ENCODE measurements around the gene SLC27A2.

SLC27A2 gene

GRCh38 chr15:50192926-50193620, 11.1 kb downstream of the SLC27A2 start:
- DNase-seq = no peak

DNA sequence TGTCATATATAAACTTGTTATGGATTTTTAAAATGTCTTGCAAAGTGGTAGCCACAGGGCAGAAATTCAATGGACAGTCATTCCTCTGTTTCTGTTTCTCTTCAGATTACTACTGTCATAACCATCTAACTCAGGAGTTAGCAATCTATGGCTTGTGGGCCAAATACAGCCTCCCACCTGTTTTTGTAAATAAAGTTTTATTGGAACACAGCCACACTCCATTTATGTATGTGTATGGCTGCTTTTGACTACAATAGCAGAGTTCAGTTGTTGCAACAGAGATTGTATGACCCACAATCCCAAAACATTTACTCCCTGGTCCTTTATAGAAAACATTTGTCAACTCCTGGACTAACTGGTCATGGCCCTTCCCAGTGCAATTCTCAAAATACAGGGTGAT, 20.0 kb downstream of the SLC27A2 start:
- no peak for DNase-seq

DNA sequence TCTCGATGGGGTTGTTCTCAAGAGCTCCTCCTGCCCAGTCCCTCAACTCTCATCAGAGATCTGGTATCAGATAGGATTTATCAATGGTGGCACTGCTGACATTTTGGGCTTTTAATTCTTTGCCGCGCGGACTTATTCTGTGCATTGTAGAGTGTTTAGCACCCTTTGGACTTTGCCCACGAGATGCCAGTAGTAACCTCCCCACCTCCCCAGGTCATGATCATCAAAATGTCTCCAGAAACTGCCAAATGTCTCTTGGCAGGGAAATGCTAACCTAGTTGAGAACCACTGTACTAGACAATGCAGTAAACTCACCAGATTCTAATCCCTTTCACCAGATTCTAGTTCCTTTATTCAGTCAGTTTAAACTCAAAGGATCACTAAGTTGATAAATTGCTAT, 24.0 kb downstream of the SLC27A2 start:
- DNase-seq = no peak

DNA sequence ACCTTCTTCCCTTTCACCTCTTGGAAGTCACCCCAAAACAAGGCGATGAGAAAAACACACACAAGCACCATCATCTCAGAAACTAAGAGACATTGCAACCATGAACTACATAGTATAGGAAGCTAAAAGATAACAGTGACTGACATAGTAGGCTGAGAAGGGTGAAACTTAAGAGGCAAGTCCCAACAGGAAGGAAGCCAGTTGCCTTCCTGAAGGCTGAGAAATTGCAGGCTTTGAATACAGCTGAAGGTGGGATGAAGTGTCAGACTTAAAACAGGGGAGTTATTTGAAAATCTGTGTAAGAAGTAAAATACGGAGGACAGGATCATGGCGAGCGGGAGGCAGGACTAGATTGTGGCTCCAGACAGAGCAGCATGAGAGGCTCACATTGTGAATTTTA, 27.8 kb downstream of the SLC27A2 start:
- no peak for DNase-seq

GRCh38 chr15:50210462-50211157, 28.6 kb downstream of the SLC27A2 start:
- no peak for DNase-seq

DNA sequence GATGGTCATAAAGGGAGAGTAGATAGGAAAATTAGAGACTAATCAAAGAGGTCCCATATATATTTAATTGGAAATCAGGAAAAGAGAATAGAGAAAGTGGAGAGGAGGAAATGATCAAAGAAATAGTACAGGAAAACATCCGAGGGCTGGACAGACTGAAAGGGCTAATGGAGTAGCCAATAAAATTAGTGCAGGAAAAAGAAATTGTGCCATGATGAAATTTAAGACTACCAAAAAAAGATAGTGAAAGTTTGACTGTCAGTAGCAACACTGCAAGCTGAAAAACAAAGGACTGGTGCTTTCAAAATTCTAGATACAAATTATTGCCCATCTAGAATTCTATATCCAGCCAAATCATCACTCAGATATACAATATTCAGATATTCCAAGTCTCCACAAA, 36.3 kb downstream of the SLC27A2 start:
- DNase-seq = no peak

DNA sequence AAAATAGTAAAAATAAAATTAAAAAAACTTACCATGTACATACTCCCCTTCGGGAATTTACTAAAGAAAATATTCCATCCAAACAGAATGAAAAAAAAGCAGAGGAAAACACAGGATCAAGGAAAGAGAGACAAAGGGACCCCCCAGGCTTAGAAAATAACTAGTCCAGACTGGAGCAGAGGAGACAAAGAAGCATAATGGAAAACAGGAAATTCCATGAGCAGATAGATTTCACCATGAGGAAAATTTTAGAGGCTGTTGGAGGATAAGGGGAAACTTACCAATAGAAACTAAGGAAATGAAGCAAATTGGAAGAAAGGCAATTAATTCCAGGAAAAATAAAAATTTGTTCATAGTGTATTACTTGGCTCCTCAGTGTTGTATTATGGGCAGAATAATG, 36.7 kb downstream of the SLC27A2 start:
- DNase-seq = no peak

DNA sequence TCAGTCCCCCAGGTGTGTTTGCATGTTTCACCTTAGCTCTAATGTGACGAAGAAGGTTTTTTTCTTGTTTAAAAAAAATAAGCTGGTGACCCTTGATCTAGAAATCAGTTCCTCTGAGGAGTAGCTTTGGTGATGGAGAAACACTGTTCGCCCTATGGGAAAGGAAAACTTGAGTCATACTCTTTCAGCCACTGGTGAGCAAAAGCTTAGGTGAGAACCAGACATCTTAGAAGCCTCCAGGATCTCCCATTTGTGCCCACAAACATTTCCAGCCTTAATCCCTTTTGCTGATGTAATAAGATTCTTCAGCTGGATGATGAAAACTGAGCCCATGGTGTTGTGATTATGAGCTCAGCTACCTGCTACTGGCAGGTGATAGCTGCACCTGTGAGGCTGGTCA, 37.8 kb downstream of the SLC27A2 start:
- no peak for DNase-seq

DNA sequence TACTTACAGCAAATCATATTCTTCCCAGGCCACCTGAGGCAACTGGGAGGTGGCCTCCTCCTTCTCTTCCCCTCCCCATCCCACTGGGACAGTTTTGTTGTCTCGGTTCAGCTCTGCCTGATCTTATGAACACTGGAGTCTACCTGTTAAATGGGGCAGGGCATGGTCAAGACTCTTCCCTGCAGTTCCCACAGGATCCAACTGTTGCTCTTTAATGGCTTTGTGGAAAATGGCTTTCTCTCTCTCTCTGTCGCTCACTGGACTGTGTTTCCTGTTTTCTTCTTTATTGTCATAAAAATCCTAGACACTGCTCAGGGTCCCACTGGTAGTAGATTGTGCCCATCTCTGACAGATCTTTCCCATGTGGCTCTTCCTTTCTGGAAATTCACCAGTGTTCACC, 40.2 kb downstream of the SLC27A2 start:
- DNase-seq = no peak

DNA sequence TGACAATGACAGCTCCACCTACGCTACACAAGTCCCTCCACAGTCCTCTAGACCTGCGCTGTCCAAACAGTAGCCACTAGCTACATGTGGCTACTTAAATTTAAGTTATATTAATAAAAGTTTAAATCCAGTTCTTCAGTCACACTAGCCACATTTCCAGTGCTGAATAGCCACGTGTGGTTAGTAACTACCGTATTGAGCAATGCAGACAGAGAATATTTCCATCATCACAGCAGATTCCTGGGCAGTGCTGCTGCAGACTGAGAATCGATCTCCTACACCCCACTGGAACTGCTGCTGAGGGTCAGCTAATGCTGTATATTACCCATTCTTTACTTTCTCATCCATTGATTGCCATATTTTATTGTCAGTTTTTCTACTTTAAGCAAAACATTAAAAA, 42.6 kb downstream of the SLC27A2 start:
- DNase-seq = no peak

- DNase-seq = no peak
Observed at GRCh38 chr15:50225057-50225456, 43.1 kb downstream of the SLC27A2 start.

- no peak for DNase-seq
Observed at GRCh38 chr15:50225938-50226337, 43.9 kb downstream of the SLC27A2 start.

- DNase-seq = no peak
Observed at GRCh38 chr15:50227076-50227475, 45.1 kb downstream of the SLC27A2 start.

DNA sequence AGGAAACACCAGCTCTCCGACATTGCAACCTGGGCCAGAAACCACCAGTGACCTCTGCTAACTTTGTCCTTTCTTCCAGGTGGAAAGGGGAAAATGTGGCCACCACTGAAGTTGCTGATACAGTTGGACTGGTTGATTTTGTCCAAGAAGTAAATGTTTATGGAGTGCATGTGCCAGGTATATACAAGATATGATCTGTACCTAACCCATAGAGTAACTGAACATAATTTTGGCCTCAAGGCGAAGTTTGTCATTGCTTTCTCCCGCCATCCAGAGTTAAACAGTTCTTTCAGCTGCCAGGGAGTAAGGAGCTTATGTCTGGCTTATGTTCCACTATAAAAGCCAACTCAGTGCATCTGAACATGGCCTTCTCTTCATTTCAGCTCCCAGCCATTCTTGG, 46.9 kb downstream of the SLC27A2 start:
- no peak for DNase-seq

DNA sequence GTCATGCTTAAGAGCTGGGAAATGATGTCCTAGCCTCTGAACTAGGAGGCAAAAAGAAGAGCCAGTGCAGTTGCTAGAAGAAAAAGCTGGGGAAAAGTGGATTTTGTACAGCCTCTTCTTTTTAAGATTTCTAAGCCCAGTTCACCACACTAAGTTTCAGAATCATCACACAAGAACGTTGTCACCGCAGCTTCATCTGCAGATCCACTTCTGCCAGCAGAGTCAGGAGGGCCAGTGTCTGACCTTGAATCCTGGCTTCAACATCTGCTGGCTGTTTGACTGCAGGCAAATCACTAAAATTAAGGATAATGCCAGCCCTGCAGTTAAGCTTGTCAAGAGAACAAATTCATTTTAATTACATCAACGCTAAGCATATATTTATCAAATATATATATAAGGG, 47.3 kb downstream of the SLC27A2 start:
- no peak for DNase-seq

DNA sequence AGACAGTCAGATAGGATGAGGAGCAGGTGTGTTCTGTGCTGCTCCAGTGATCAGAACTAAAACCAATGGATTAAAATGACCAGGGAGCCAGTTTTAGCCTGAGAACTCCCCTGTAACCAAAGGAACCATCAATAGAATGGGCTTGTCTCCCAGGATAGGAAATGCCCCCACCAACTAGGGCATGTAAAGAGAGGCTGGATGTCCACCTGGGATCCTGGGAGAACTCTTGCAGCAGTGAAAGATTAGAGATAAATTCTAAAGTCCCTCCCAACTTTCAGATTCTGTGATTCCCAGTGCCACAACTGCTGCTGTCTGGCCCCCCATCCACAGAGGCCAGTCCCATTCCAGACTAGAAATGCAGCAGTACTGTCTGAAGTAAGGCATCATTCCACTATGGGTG, 49.8 kb downstream of the SLC27A2 start:
- no peak for DNase-seq

DNA sequence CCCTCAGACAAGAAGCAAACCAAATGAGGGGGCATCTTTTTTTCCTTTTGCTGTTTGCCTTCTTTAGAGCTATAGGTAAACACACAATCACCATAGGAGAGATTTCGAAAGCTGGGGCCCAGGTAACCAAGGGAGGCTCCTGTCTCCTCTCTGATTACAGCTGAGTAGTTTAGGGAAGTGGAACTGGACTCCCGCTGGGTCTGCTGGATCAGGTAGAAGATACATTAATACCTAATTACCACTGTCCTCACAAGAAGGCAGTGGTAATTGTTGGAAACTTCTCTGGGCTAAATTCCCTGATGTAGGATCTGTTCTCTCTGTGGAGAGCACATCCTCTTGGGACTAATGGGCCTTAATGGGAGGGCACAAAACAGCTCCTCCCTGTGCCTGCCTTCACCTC, 50.8 kb downstream of the SLC27A2 start:
- DNase-seq = no peak

- DNase-seq = no peak
Observed at GRCh38 chr15:50233192-50233736, 51.3 kb downstream of the SLC27A2 start.

DNA sequence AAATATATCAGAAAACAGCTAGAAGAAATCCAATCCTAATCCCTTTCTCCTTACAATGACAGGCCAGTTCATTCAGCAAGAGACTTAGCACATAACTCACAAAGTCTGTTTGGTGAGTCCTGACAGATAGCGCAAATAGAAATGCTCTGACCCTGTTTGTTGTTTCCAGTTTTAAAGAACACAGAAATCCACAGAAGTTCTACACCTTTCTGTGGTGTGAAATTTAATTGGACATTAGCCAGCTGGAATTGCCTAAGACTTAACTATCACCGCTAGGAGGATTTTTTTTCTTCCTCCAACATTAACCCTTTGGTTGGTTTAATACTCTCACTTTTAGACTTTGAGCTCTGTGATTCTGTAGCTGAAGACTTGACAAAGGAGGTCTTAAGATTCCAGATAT, 52.8 kb downstream of the SLC27A2 start:
- no peak for DNase-seq

DNA sequence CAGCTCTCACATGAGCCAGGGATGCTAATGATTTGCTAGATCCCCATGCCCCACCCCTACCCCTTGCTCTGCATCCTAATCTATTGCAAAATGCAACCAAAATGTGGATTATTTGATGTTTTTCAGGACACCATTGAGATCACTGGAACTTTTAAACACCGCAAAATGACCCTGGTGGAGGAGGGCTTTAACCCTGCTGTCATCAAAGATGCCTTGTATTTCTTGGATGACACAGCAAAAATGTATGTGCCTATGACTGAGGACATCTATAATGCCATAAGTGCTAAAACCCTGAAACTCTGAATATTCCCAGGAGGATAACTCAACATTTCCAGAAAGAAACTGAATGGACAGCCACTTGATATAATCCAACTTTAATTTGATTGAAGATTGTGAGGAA, 53.8 kb downstream of the SLC27A2 start:
- no peak for DNase-seq

GRCh38 chr15:50236433-50236832, 54.4 kb downstream of the SLC27A2 start:
- no peak for DNase-seq

- no peak for DNase-seq
Observed at GRCh38 chr15:50238255-50238654, 56.3 kb downstream of the SLC27A2 start.

- DNase-seq = no peak
Observed at GRCh38 chr15:50241684-50242450, 59.9 kb downstream of the SLC27A2 start.

GRCh38 chr15:50244153-50244552, 62.2 kb downstream of the SLC27A2 start:
- no peak for DNase-seq
